ENCODE measurements around the gene CYP8B1.

CYP8B1 gene

GRCh38 chr3:42853739-42854302, 21.9 kb downstream of the CYP8B1 start:
- DNase-seq (ENCODE audit: low read depth in 2 of 2, low spot score in 1 of 2) = no peak

- DNase-seq (ENCODE audit: low read depth in 2 of 2, low spot score in 1 of 2) = no peak
These were observed 22.6 kb downstream of the CYP8B1 start for GRCh38 chr3:42853056-42853455.

DNA sequence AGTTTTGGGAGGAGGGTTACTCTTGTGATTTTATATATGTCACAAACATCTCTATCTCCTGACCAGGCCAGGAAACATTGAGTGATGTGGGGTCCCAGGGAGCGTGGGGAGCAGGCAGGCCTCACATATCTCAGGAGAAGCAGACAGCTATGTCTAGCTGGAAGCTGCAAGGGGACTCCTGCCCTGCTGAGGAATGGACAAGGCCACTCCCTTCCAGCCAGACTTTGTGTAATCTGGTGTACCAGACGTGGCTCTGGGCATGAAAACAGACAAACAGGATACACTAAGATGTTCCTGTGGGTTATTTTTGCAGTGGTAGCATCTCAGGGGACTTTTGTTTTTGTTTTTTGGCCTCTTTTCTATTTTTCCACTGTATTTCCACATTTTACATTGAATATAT, 23.2 kb downstream of the CYP8B1 start:
- DNase-seq (ENCODE audit: low read depth in 2 of 2, low spot score in 1 of 2) = no peak

DNA sequence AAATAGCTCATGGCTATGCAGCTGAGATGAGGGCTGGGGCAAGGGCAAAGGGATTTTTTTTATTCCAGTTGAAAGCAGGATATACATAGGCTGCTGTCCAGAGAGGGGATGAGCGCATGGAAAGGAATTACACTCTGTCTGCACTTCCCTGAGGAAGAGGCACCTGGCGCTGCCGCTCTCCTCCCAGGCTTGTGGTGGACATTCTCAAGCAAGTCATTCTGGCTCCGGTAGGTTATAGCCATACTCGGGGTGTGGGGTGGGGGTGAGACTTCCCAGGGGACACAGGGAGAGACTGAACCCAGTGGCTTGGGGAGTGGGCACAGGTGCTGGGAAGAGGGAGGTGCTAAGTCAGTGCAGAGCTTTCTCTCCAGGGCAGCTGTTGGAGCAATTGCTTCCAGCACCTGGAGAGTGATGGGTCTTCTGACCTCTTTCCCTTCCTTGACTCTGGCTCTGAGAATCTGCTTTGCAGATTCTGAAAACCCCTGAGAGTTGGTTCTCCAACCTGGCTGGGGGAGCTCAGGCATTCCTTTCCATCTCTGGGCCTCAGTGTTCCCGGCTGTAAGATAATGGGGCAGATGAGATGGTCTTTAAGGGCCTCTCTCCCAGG, 24.3 kb downstream of the CYP8B1 start:
- DNase-seq (ENCODE audit: low read depth in 2 of 2, low spot score in 1 of 2) = no peak

DNA sequence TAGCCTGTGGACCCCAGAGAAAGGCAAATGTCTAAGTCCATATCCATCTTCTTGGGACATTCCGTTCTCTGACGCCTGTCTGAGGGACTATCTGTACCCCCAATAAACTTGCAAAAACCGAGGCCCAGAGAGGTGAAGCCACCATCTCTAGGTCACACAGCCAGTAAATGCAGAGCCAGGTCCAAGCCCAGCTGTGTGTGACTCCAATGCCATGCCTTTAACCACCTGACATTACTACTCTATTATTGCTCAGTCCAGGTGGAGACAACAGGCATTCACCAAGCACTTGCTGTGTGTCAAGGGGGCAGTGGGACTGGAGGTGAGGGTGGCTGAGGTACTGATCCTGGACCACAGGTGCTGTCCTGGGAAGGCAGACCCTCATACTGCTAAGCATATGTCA, 25.4 kb downstream of the CYP8B1 start:
- no peak for DNase-seq (ENCODE audit: low read depth in 2 of 2, low spot score in 1 of 2)

DNA sequence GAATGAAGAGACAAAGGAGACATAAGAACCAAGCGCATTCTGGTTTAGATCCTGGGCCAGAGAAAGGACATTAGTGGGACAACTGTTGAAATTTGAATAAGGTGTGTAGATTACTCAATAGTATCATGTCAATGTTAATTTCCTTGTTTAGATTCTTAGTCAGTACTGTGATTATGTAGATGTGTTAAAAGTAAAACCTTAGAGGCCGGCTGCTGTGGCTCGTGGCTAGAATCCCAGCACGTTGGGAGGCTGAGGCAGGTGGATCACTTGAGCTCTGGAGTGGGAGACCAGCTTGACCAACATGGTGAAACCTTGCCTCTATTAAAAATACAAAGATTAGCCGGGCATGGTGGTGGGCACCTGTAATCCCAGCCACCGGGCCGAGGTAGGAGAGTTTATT, 26.7 kb downstream of the CYP8B1 start:
- DNase-seq (ENCODE audit: low read depth in 2 of 2, low spot score in 1 of 2) = no peak

GRCh38 chr3:42847731-42848130, 27.9 kb downstream of the CYP8B1 start:
- DNase-seq (ENCODE audit: low read depth in 2 of 2, low spot score in 1 of 2) = no peak

DNA sequence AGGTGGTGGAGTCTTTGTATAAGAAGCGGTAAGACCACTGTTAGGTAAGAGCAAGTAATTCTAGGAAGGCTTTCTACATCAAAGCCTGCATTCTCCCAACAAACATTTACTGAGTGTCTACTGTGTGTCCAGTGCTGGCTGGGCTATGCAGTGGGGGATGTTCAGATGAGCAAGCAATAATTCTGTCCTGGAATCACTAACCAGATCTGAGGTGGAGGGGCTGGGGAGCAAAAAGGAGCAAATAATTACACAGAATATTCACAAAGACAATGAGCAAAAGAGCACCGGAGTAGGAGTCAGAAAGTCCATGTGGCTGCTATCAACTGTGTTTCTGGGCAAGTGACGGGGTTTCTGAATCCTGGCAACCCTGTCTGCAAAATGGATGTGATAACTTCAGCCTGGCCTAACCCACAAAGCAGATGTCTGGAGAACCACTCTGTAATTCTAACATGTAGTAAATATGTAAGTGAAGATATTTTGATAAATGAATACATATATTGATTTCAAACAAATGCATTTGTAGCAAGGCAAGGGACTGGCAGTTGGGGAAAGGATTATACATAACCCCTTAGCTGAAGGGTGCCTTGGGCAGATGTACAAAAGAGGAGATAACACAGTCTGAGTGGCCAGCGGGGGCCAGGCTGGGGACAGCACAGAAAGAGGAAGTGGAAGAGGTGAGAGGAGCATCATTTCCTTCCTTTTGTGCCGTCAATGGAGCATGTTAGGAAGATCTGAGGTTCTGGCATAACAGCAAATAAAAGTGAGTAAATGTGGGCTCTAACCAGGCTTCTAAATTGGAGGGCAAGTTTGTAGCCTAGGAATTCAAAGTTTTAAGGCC, 28.8 kb downstream of the CYP8B1 start:
- DNase-seq (ENCODE audit: low read depth in 2 of 2, low spot score in 1 of 2) = no peak

DNA sequence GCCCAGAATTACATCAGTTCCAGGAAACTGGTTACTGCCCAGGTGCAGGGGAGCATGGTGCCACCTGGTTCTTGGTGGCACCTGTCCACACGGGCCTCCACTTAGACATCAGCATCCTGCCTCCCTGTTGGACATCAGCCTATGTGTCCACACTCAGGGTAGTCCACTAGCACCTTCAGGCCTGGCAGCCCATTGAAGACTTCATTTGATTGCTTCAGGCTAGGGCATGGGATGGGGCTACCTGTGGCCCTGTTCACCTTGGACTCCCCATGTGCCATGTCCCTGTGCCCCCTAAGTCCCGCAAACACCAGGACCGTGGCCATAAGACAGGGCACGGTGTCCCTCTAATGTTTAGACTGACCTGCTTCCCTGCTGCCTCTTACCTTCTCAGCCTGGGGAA, 30.9 kb downstream of the CYP8B1 start:
- no peak for DNase-seq (ENCODE audit: low read depth in 2 of 2, low spot score in 1 of 2)

GRCh38 chr3:42844412-42844713, 31.3 kb downstream of the CYP8B1 start:
- DNase-seq (ENCODE audit: low read depth in 2 of 2, low spot score in 1 of 2) = no peak

DNA sequence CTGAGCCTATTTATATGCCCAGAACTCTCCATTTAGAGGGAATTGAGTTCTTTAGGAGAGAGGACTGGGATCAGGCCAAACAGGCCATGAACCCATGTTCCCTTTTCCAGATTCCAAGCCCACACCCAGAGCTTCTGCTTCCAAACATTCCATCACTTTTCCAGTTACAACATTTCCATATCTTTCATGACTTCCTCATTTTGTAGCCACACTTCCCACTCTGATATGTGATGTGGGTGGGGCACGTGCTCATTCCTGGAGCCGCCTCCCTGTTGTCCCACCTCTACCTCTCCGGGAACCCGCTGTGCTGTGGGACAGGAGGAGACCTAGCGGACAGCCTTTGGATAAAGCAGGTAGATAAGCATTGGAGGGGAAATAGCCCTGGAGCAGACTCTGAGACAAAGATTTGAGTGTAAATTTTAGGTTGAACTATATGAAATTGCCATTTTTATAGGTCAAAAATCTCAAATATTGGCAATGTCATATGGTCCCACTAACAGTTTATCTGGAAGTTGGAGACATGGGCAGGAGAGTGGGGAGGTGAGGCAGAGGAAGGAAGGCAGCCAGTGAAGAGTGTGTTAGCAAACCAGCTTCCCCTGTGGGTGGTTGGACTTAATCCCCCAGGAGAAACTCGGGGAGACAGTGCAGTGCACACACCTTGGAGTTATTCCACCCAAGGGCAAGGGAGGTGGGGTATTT, 31.8 kb downstream of the CYP8B1 start:
- DNase-seq (ENCODE audit: low read depth in 2 of 2, low spot score in 1 of 2) = no peak

GRCh38 chr3:42841332-42841731, 34.3 kb downstream of the CYP8B1 start:
- no peak for DNase-seq (ENCODE audit: low read depth in 2 of 2, low spot score in 1 of 2)

- DNase-seq (ENCODE audit: low read depth in 2 of 2, low spot score in 1 of 2) = no peak
These were observed 36.1 kb downstream of the CYP8B1 start for GRCh38 chr3:42839616-42840015.

DNA sequence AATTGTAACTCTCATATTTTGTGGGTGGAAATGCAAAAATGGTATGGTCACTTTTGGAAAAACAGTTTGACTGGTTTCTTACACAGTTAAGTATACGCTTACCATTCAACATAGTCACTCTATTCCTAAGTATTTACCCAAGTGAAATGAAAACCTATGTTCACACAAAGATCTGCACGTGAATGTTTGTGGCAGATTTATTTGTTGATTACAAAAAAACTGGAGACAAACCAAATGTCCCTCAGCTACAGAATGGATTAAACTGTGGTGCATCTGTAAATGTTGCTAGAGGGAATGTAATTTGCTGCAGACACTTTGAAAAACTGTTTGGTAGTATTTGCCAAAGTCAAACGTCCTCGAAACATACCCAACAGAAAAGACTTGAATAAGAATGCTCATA, 37.1 kb downstream of the CYP8B1 start:
- DNase-seq (ENCODE audit: low read depth in 2 of 2, low spot score in 1 of 2) = no peak

DNA sequence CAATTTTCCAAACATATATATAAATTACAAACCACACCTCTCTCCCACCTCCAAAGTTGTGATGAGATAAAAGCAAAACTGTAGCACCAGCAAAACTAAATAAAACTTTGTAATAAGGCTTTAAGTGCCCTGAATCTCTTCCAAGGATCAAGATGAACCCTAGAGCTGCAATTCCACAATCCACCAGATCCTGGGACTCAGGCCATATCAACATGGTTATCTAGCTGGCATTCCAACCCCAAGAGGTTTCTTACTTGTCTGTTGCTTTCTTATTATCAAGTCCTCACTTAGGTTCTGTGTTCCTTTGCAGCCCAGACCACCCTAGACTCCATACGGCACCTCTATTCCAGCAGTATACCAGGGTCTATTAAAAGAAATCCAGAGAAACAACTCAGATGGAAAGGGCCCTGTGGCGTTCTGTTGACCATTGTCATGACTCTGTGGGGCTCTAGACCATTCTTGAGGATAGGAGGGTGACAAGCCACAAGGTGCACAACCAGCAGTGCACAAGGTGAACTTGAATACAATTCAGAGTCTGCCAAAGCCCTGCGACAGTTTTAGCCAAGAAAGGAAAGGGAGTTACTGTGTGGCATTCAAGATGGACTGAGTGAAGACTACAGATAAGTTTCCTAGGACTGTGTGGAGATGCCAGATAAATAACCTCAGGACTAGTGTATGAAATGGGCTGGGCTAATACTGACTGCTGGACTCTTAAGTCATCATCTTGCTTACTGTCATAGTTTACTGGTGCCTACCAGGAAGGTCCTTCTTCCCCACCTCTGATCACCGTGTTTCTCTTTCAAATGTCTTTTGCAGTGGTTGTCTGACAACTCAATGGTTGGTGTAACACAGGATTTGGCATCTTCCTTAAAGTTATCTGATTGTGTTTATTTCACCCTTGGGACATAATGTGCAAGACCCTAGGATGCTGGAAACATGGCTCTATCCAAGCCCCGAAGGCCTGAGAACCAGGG, 39.2 kb downstream of the CYP8B1 start:
- DNase-seq (ENCODE audit: low read depth in 2 of 2, low spot score in 1 of 2) = no peak

GRCh38 chr3:42831321-42831713, 44.4 kb downstream of the CYP8B1 start:
- DNase-seq (ENCODE audit: low read depth in 2 of 2, low spot score in 1 of 2) = peak; percentile 34 to 59

DNA sequence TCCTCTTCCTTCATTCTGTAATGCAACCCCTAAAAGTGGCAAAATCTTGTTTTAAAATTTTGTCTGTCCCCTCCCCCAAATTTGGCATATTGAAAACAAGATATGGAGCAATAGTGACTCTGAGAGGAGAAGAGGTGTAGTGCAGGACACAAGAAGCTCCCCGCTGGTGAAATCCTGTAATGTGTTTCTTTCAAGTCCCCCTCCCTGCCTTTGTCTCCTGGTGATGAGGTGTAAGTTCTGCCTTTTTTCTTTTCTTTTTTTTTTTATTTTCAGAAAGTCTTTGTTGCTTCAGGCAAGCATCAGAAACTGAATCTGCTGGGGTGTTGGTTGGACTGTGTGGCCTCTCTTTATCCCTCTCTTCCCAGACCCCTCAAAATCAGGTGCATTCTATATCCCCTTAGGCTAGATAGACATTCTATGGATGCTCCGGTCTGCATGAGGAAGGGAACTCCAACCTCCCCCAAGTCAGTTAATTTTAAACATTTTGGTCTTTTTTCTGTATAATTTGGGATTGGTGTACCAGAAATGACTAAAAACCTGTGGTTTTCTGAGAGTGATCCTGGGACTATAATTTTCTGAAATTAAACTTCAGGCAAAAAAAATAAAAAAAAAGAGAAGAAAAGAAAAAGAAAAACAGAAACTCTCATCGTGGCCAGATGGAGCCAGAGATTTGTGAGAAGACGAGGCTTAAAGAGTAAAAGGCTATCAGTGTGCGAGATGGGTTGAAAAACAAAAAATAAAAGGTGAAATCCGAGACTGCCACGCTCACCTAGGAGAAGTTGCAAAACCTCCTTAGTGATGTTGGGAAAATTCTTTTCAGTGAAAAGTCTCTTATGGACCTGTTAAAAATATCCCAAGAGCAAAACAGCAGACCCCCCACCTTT, 45.0 kb downstream of the CYP8B1 start:
- no peak for DNase-seq (ENCODE audit: low read depth in 2 of 2, low spot score in 1 of 2)

DNA sequence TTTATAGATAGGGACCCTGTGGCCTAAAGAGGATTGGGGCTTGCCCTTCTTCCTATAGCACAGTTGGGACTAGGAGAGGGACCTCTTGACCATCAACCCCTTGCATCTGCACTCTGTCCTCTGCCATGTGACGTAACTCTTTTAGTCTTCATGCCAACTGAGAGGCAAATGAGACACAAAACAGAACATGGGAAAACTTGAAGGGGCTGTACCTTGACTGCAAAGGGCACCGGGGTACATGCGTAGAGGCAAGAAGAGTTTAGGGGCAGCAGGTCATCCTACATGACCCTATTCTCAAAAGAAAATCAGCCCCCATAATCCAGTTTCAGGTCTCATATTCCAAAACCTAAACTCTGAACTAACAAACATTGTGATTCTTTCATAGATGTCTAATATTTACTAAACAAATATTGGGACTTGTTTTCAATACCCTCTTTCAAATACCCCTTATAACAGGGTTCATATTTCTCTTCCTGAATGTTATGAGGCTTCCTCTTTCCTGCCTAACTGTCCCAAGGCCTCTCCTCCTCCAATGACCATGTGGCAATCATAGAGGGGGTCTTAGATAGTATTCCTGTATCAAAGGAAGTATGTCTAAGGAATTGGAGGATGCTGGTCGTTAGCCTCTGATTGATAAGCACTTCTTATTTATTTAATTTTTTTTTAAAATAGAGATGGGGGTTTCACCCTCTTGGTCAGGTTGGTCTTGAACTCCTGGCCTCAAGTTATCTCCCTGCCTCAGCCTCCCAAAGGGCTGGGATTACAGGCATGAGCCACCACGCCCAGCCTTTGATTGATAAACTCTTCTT, 45.8 kb downstream of the CYP8B1 start:
- no peak for DNase-seq (ENCODE audit: low read depth in 2 of 2, low spot score in 1 of 2)

DNA sequence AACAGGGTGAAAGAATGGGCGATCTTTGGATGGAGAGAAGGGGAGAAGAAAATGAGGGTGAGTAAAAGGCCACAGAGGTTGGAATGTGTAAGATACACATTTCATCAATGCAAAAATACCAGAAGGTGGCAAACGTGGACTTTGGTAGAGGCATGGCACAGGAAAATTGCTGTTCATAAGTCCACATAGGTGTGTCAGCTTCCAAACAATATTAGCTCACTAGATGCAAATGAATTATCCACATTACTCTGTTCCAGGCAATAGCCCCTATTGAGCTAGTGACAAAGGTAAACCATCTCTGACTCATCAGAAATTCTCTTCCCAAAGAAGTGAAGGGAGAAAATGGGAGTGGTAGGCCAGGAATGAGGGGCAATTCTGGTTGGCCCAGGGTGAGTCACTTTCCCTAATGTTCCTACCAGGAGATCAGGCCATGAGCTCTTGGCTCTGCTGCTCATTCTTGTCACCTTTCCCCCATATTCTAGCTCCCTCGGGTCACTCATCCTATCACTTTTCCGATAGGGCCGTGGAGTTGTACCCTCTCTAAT, 46.5 kb downstream of the CYP8B1 start:
- no peak for DNase-seq (ENCODE audit: low read depth in 2 of 2, low spot score in 1 of 2)
